ENCODE data around the gene ESRRA. TPM values are rescaled to one million over a fixed set of nuclear protein-coding genes. Genes with fewer than 3 reads are reported as not detected.

Gene ESRRA
- total and polyA plus RNA-seq, 10 donors, result 24.0 to 56.5 (median 43.2) TPM

- peak; percentile 80 for DNase-seq
- intact Hi-C loops (cut with DNase I; ENCODE audit: low total_unique reads), result no loop called here
- peak overlapping the region; percentile 69 to 96 (median 86) for H3K4me3 ChIP-seq
- no peak for TF ChIP-seq CTCF (IDR thresholded peaks at IDR 0.05 in 8 of 11, conservative IDR thresholded peaks at IDR 0.05 in 3 of 11)
- TF ChIP-seq POLR2AphosphoS5 (IDR thresholded peaks at IDR 0.05), result peak in 1 of 3 donors; percentile 7
- no peaks in the 10 kb centered on the region for H3K9me3 ChIP-seq
- peaks cover 15 to 58% (median 35%) of the 10 kb centered on the region in 6 donors for H3K4me1 ChIP-seq
- peak overlapping the region; percentile 90 to 100 (median 96) for H3K27ac ChIP-seq
- peaks cover 0 to 41% (median 0%) of the 10 kb centered on the region in 6 donors for H3K36me3 ChIP-seq
- 27 to 54% (median 33%) methylated on average over 21 to 40 of the region's 40 CpGs for WGBS, 5 donors
- H3K27me3 ChIP-seq (replicated peaks in 1 of 7), result peaks cover 0 to 14% (median 7%) of the 10 kb centered on the region in 7 donors
Observed at GRCh38 chr11:64285885-64286800, 19.2 kb upstream of the ESRRA start.

GRCh38 chr11:64286801-64287159 is 18.5 kb upstream of the ESRRA start:
- DNase-seq, result peak; percentile 77
- H3K9me3 ChIP-seq, result no peaks in the 10 kb centered on the region
- H3K4me1 ChIP-seq, result peaks cover 15 to 65% (median 41%) of the 10 kb centered on the region in 6 donors
- peak overlapping the region in 1 of 8 donors; percentile 89 for H3K4me3 ChIP-seq
- intact Hi-C loops (cut with DNase I; ENCODE audit: low total_unique reads), result no loop called here
- H3K36me3 ChIP-seq, result peaks cover 0 to 34% (median 0%) of the 10 kb centered on the region in 6 donors
- WGBS, 5 donors, result 83 to 99% (median 91%) methylated on average over 9 of the region's 9 CpGs
- TF ChIP-seq CTCF (IDR thresholded peaks at IDR 0.05 in 8 of 11, conservative IDR thresholded peaks at IDR 0.05 in 3 of 11) (no peak), POLR2A (IDR thresholded peaks at IDR 0.05) (no peak), POLR2AphosphoS5 (IDR thresholded peaks at IDR 0.05) (no peak)
- H3K27ac ChIP-seq, result no peak overlapping the region
- peaks cover 0 to 20% (median 13%) of the 10 kb centered on the region in 7 donors for H3K27me3 ChIP-seq (replicated peaks in 1 of 7)

- H3K36me3 ChIP-seq, result peaks cover 0 to 25% (median 0%) of the 10 kb centered on the region in 6 donors
- intact Hi-C loops (cut with DNase I; ENCODE audit: low total_unique reads), result no loop called here
- H3K27me3 ChIP-seq (replicated peaks in 1 of 7), result peaks cover 4 to 31% (median 23%) of the 10 kb centered on the region in 7 donors
- H3K4me1 ChIP-seq, result peaks cover 21 to 66% (median 51%) of the 10 kb centered on the region in 6 donors
- no peak overlapping the region for H3K4me3 ChIP-seq
- WGBS, 5 donors, result 95 to 97% (median 96%) methylated on average over 27 to 33 of the region's 33 CpGs
- no peak overlapping the region for H3K27ac ChIP-seq
- TF ChIP-seq POLR2AphosphoS5 (IDR thresholded peaks at IDR 0.05) (no peak), CTCF (IDR thresholded peaks at IDR 0.05 in 8 of 11, conservative IDR thresholded peaks at IDR 0.05 in 3 of 11) (no peak), POLR2A (IDR thresholded peaks at IDR 0.05) (no peak)
- no peaks in the 10 kb centered on the region for H3K9me3 ChIP-seq
- no peak for DNase-seq
Observed at GRCh38 chr11:64287676-64288352, 17.5 kb upstream of the ESRRA start.

GRCh38 chr11:64288353-64288750 is 17.0 kb upstream of the ESRRA start:
- DNase-seq, result no peak
- no peak for TF ChIP-seq CTCF (IDR thresholded peaks at IDR 0.05 in 8 of 11, conservative IDR thresholded peaks at IDR 0.05 in 3 of 11)
- H3K27ac ChIP-seq, result no peak overlapping the region
- intact Hi-C loops (cut with DNase I; ENCODE audit: low total_unique reads), result no loop called here
- peaks cover 6 to 36% (median 29%) of the 10 kb centered on the region in 7 donors for H3K27me3 ChIP-seq (replicated peaks in 1 of 7)
- H3K9me3 ChIP-seq, result no peaks in the 10 kb centered on the region
- peaks cover 0 to 19% (median 0%) of the 10 kb centered on the region in 6 donors for H3K36me3 ChIP-seq
- peaks cover 21 to 63% (median 46%) of the 10 kb centered on the region in 6 donors for H3K4me1 ChIP-seq
- H3K4me3 ChIP-seq, result no peak overlapping the region
- 87 to 98% (median 90%) methylated on average over 9 of the region's 9 CpGs for WGBS, 5 donors
